Measurements from ENCODE around the gene SMIM11.

The SMIM11 gene

DNA sequence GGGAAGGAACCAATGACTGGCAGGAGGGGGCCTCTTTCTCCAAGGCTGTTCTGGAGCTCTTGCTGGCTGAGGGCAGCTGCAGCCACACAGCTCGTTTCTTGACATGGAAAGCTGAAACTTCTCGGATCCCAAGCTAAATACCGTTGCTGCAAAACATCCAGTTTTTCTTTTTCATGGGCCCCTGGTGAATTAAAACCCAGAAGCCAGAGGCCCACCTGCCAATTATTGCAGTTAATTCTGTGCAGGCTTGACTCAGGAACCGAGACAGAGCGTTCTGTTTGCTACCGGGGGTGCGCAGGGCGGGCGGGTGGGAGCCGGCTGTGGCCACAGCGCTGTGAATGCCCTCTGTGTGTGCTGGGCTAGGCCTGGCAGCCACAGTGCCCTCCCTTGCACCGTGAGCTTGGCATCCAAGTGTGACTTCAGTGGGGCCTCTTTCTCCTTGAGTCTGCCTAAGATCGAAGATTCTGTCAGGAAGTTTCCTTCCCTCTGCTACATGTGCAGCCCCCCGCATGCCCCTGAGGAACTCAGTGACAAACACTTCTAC lies 31.4 kb upstream of the SMIM11 start:
- no peak overlapping the region for H3K4me3 ChIP-seq (replicated peaks; ENCODE audit: low read depth, low read length)
- TF ChIP-seq, protein P1, sequence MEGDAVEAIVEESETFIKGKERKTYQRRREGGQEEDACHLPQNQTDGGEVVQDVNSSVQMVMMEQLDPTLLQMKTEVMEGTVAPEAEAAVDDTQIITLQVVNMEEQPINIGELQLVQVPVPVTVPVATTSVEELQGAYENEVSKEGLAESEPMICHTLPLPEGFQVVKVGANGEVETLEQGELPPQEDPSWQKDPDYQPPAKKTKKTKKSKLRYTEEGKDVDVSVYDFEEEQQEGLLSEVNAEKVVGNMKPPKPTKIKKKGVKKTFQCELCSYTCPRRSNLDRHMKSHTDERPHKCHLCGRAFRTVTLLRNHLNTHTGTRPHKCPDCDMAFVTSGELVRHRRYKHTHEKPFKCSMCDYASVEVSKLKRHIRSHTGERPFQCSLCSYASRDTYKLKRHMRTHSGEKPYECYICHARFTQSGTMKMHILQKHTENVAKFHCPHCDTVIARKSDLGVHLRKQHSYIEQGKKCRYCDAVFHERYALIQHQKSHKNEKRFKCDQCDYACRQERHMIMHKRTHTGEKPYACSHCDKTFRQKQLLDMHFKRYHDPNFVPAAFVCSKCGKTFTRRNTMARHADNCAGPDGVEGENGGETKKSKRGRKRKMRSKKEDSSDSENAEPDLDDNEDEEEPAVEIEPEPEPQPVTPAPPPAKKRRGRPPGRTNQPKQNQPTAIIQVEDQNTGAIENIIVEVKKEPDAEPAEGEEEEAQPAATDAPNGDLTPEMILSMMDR (IDR thresholded peaks at IDR 0.05; ENCODE audit: low read depth, low read length, missing control alignments), result no peak
- no peak for DNase-seq (ENCODE audit: extremely low read depth, low read depth)

DNA sequence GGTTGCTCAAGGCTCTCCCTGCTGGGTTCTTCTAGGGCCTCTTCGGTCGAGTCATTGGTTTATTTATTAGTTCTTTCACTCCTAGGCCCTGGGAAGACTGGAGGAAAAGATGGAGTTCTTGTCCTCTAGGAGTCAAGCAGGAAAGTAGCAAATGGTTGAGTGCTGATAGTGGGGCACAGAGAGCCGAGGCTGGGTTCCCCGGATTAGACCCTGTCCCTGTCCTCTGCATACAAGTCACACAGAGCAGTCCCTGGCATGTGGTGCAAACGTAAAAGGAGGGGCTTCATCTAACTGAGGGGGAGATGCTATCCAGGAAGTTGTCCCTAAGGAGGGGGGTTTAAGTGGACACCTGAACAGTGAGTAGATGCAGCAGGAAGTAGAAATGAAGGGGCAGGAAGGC lies 30.7 kb upstream of the SMIM11 start:
- TF ChIP-seq, protein P1 (IDR thresholded peaks at IDR 0.05; ENCODE audit: low read depth, low read length, missing control alignments), result no peak
- DNase-seq (ENCODE audit: extremely low read depth, low read depth), result no peak
- H3K4me3 ChIP-seq (replicated peaks; ENCODE audit: low read depth, low read length), result no peak overlapping the region

DNA sequence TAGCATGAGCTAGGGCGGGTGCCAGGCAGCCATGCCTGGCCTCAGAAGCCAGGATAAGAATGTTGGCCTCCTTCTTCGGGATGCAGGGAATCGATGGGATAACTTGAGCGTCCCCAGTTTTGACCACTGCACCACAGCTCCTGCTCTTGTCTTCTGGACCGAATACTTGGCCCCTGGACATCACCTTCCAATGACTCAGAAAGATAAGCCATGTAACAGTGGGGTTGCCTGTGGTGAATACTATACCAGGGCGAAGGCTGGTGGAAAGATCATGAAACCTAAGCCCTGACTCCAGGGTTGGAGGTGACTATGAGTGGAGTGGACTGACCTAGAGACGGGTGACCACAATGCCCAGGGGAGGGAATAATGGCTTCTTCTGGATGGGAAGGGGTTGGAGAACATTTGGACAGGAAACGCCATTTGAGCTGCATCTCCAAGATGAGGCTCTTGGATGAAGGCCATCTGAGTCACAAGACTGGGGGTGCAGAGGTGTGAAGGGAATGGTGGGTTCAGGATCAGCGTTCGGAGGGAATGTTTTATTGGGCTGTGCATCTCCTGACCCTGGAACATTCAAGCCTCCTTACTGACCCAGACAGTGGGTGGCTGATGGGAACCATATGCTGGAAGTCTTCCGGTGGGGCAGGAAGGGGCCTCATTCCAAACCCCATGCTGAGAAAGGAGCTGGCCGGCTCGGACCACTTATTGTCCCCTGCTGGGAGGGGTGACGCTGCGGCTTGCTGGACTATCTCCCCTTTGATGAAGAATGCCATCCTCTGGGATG lies 30.0 kb upstream of the SMIM11 start:
- peak; percentile 91 for DNase-seq (ENCODE audit: extremely low read depth, low read depth)
- TF ChIP-seq, protein P1 (IDR thresholded peaks at IDR 0.05; ENCODE audit: low read depth, low read length, missing control alignments), result no peak
- H3K4me3 ChIP-seq (replicated peaks; ENCODE audit: low read depth, low read length), result no peak overlapping the region

DNA sequence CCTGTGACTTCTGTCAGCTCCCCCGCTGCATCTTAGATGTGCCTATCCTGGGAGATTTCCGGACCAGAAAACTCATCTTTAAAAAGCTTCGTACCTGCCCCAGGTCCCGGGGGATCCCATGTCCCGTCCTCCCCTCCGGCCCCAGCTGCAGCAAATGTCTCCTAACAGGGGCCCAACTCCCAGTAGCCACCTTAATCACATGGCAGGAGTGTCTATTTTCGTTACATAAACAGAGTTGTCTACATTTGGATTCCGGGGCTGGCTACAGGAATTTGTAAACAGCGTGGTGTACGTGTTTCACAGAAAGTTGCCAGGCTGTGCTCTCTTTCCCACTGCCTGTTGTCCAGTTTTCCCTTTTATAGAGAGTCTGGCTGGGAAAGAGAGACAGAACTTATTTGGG lies 29.4 kb upstream of the SMIM11 start:
- TF ChIP-seq, protein P1 (IDR thresholded peaks at IDR 0.05; ENCODE audit: low read depth, low read length, missing control alignments), result no peak
- DNase-seq (ENCODE audit: extremely low read depth, low read depth), result no peak
- H3K4me3 ChIP-seq (replicated peaks; ENCODE audit: low read depth, low read length), result no peak overlapping the region

DNA sequence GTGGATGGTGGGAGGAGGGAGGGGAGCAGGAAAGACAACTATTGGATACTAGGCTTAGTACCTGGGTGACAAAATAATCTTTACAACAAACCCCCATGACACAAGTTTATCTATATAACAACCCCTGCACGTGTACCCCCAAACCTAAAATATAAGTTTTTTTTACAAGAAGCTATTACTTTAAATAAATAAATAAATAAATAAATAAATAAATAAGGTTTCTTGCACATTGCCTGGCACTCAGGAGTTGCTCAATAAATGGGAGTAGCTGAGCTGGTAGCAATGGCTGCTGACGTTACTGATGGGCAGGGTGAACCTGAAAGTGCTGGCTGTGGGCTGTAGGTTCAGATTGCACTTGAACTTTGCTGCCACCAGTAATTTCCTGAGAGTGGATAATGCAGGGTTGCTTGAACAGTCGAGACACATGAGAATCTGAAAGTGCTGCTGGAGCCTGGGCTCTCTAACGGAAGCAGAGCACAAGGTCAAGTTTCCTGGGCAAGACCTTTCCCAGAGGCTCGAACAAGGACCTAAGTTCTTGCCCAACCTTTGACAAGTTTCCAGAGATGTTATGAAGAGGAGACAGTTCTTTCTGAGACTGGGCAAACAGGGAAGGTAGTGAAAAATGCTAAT lies 26.3 kb upstream of the SMIM11 start:
- no peak overlapping the region for H3K4me3 ChIP-seq (replicated peaks; ENCODE audit: low read depth, low read length)
- TF ChIP-seq, protein P1 (IDR thresholded peaks at IDR 0.05; ENCODE audit: low read depth, low read length, missing control alignments), result no peak
- no peak for DNase-seq (ENCODE audit: extremely low read depth, low read depth)

DNA sequence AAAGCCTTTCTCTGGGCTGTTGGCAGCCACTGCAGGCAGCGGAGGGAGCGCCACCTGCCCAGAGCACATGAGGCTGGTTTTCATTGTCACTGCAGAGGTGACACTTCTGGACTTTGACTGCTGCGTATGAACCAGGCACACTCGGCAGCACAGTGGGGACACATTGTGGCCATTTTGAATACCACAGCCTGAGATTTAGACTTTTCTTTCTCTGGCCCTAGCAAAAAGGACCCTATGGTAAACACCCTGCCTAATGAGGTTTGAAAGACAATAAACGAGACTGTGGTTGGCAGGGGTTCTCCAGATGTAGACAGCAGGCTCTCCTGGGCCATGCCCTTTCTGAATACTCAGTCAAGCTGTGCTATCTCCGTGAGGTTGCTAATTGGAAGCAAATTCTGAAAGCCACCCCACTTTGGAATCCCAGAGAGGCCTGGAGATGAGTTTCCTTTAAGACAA lies 23.5 kb upstream of the SMIM11 start:
- DNase-seq (ENCODE audit: extremely low read depth, low read depth), result no peak
- TF ChIP-seq, protein P1 (IDR thresholded peaks at IDR 0.05; ENCODE audit: low read depth, low read length, missing control alignments), result peak; percentile 65
- no peak overlapping the region for H3K4me3 ChIP-seq (replicated peaks; ENCODE audit: low read depth, low read length)

All from HFF-Myc (cell line).